Effector memory CD4-positive, alpha-beta T cell (primary cell): ENCODE data around the gene SMARCD2.

ENCODE experiments used
- DNase-seq, 3 donors: peaks; one replicate each; pipeline ENCODE4 v3.0.0-alpha.2; 2020
- H3K27ac ChIP-seq: 2 replicates; pipeline ENCODE4 v1.7.0; 2013; ENCODE audit warnings: mild to moderate bottlenecking, low read length, moderate library complexity; ENCODE audit not compliant: insufficient read depth, poor library complexity, severe bottlenecking
- H3K27me3 ChIP-seq: replicated peaks from 2 replicates; pipeline ENCODE4 v1.7.0; 2013; ENCODE audit warnings: mild to moderate bottlenecking, low read length; ENCODE audit not compliant: insufficient read depth, control insufficient read depth, poor library complexity, severe bottlenecking
- H3K36me3 ChIP-seq: 2 replicates; pipeline ENCODE4 v1.7.0; 2013; ENCODE audit warnings: mild to moderate bottlenecking, low read length, moderate library complexity; ENCODE audit not compliant: control insufficient read depth, insufficient read depth
- H3K4me1 ChIP-seq: 2 replicates; pipeline ENCODE4 v1.7.0; 2013; ENCODE audit warnings: low read length, mild to moderate bottlenecking; ENCODE audit not compliant: control insufficient read depth, insufficient read depth, poor library complexity, severe bottlenecking
- H3K4me3 ChIP-seq: 2 replicates; pipeline ENCODE4 v1.7.0; 2013; ENCODE audit warnings: low read length, low read depth, mild to moderate bottlenecking; ENCODE audit not compliant: insufficient read depth, poor library complexity, severe bottlenecking
- H3K9me3 ChIP-seq: 2 replicates; pipeline ENCODE4 v1.7.0; 2013; ENCODE audit warnings: mild to moderate bottlenecking, low read length, moderate library complexity; ENCODE audit not compliant: control insufficient read depth

The SMARCD2 gene

GRCh38 chr17:63832455-63832854, 10.0 kb downstream of the SMARCD2 start:
- Histone ChIP-seq H3K36me3 (peaks cover 83% of the 10 kb centered on the region), H3K27me3 (no peaks in the 10 kb centered on the region), H3K27ac (no peak overlapping the region), H3K4me1 (peaks cover 35% of the 10 kb centered on the region), H3K4me3 (no peak overlapping the region), H3K9me3 (no peaks in the 10 kb centered on the region)
- no peak for DNase-seq

- Histone ChIP-seq H3K4me1 (peaks cover 35% of the 10 kb centered on the region), H3K9me3 (no peaks in the 10 kb centered on the region), H3K27ac (no peak overlapping the region), H3K27me3 (no peaks in the 10 kb centered on the region), H3K4me3 (no peak overlapping the region), H3K36me3 (peaks cover 78% of the 10 kb centered on the region)
- DNase-seq, result no peak
Observed at GRCh38 chr17:63832014-63832413, 10.5 kb downstream of the SMARCD2 start.

- H3K4me3 ChIP-seq, result no peak overlapping the region
- peaks cover 73% of the 10 kb centered on the region for H3K36me3 ChIP-seq
Observed at GRCh38 chr17:63831505-63831904, 11.0 kb downstream of the SMARCD2 start.

GRCh38 chr17:63830904-63831491, 11.5 kb downstream of the SMARCD2 start:
- H3K27ac ChIP-seq, result no peak overlapping the region
- no peak for DNase-seq
- no peak overlapping the region for H3K4me3 ChIP-seq
- H3K36me3 ChIP-seq, result peaks cover 68% of the 10 kb centered on the region
- H3K4me1 ChIP-seq, result peaks cover 39% of the 10 kb centered on the region
- H3K27me3 ChIP-seq, result no peaks in the 10 kb centered on the region
- H3K9me3 ChIP-seq, result no peaks in the 10 kb centered on the region

More at GRCh38 chr17:63831505-63831904, 11.0 kb downstream of the SMARCD2 start:
- Histone ChIP-seq H3K4me1 (peaks cover 35% of the 10 kb centered on the region), H3K9me3 (no peaks in the 10 kb centered on the region), H3K27ac (no peak overlapping the region), H3K27me3 (no peaks in the 10 kb centered on the region)
- no peak for DNase-seq

GRCh38 chr17:63830278-63830677, 12.2 kb downstream of the SMARCD2 start:
- no peak overlapping the region for H3K27ac ChIP-seq
- no peaks in the 10 kb centered on the region for H3K9me3 ChIP-seq
- peaks cover 65% of the 10 kb centered on the region for H3K36me3 ChIP-seq
- H3K4me1 ChIP-seq, result peaks cover 42% of the 10 kb centered on the region
- H3K4me3 ChIP-seq, result no peak overlapping the region
- DNase-seq, result no peak
- H3K27me3 ChIP-seq, result no peaks in the 10 kb centered on the region

- DNase-seq, result no peak
- Histone ChIP-seq H3K4me1 (peaks cover 38% of the 10 kb centered on the region), H3K27ac (no peak overlapping the region), H3K27me3 (no peaks in the 10 kb centered on the region), H3K9me3 (no peaks in the 10 kb centered on the region), H3K36me3 (peaks cover 66% of the 10 kb centered on the region), H3K4me3 (no peak overlapping the region)
Observed at GRCh38 chr17:63828936-63829335, 13.5 kb downstream of the SMARCD2 start.

GRCh38 chr17:63827801-63828221, 14.7 kb downstream of the SMARCD2 start:
- no peak for DNase-seq
- H3K4me1 ChIP-seq, result peaks cover 38% of the 10 kb centered on the region
- H3K4me3 ChIP-seq, result peak overlapping the region; percentile 89
- H3K36me3 ChIP-seq, result peaks cover 66% of the 10 kb centered on the region
- peak overlapping the region; percentile 96 for H3K27ac ChIP-seq
- no peaks in the 10 kb centered on the region for H3K9me3 ChIP-seq
- H3K27me3 ChIP-seq, result no peaks in the 10 kb centered on the region

- peak; percentile 84 to 94 (median 91) for DNase-seq
- Histone ChIP-seq H3K9me3 (no peaks in the 10 kb centered on the region), H3K4me1 (peaks cover 37% of the 10 kb centered on the region), H3K27ac (peak within 1 kb of the TSS; percentile 96), H3K36me3 (peaks cover 66% of the 10 kb centered on the region), H3K27me3 (no peaks in the 10 kb centered on the region), H3K4me3 (peak within 1 kb of the TSS; percentile 89)
Observed at GRCh38 chr17:63827002-63827800, 15.3 kb downstream of the SMARCD2 start, which contains the start of the genes FTSJ3 and PSMC5. Gene FTSJ3, minus strand, starts transcription at chr17:63827663. Its CDS starts 761 bp downstream, at chr17:63826902. Gene PSMC5, plus strand, starts transcription at chr17:63827431. Its CDS starts 60 bp downstream, at chr17:63827491.

GRCh38 chr17:63826468-63827001, 15.9 kb downstream of the SMARCD2 start:
- Histone ChIP-seq H3K4me1 (peaks cover 31% of the 10 kb centered on the region), H3K9me3 (no peaks in the 10 kb centered on the region), H3K27me3 (no peaks in the 10 kb centered on the region), H3K27ac (peak overlapping the region; percentile 96), H3K36me3 (peaks cover 66% of the 10 kb centered on the region), H3K4me3 (peak overlapping the region; percentile 89)
- no peak for DNase-seq

- Histone ChIP-seq H3K36me3 (peaks cover 64% of the 10 kb centered on the region), H3K27ac (peak overlapping the region; percentile 28), H3K4me3 (no peak overlapping the region), H3K27me3 (no peaks in the 10 kb centered on the region), H3K9me3 (no peaks in the 10 kb centered on the region), H3K4me1 (peaks cover 21% of the 10 kb centered on the region)
- DNase-seq, result no peak
Observed at GRCh38 chr17:63824362-63824761, 18.1 kb downstream of the SMARCD2 start.
